C4-2B (cell line): Measurements from ENCODE around the gene TYSND1.

ENCODE experiments used
- CTCF ChIP-seq: fragments of 450-650 bp; conservative IDR thresholded peaks from 2 replicates; pipeline ENCODE4 v1.5.1; 2017; ENCODE audit warnings: mild to moderate bottlenecking
- ZFX ChIP-seq: fragments of 450-650 bp; IDR thresholded peaks from 2 replicates; pipeline ENCODE4 v1.6.1; 2017

DNA sequence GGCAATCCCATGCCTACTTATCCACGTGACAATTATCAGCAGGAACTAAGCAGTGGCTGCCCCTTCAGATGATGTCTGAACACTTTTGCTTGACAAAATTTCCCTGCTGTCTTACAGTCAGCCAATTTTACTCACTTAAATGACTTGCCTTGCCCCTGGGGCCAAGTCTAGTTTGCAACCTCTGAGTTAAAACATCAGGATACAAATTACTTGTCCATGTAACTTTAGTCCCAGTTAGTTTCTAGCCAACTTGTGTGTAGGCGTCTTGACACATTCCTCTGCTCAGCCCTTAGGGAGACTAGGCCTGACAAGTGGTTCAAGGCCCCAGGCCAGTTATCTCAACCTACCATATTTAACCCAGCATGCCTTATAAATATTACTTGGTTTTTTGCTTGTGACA is 11.6 kb upstream of the TYSND1 start:
- TF ChIP-seq CTCF (no peak), ZFX (no peak)
